HEK293 (cell line): ENCODE results near the gene CTSD.

Experiments
- IKZF3 ChIP-seq: fragments of 450-650 bp; IDR thresholded peaks from 2 replicates; pipeline ENCODE4 v1.5.0; 2018; ENCODE audit warnings: missing biosample characterization, mild to moderate bottlenecking, missing genetic modification characterization, moderate library complexity
- MYNN ChIP-seq: fragments of 450-650 bp; formaldehyde crosslinking; IDR thresholded peaks from 2 replicates; pipeline ENCODE4 v1.5.1; 2016; ENCODE audit warnings: missing biosample characterization, missing genetic modification characterization, borderline replicate concordance
- RBAK ChIP-seq: fragments of 450-650 bp; formaldehyde crosslinking; IDR thresholded peaks from 2 replicates; pipeline ENCODE4 v1.5.1; 2016; ENCODE audit warnings: missing biosample characterization, missing genetic modification characterization
- SETDB1 ChIP-seq: IDR thresholded peaks from one replicate; pipeline ENCODE4 v1.6.1; 2017; ENCODE audit warnings: mild to moderate bottlenecking, low read length, moderate library complexity, mixed read lengths; ENCODE audit not compliant: insufficient read length
- ZBTB21 ChIP-seq: fragments of 450-650 bp; formaldehyde crosslinking; IDR thresholded peaks from 2 replicates; pipeline ENCODE4 v1.5.1; 2017; ENCODE audit warnings: missing biosample characterization, missing genetic modification characterization
- ZNF10 ChIP-seq: fragments of 450-650 bp; formaldehyde crosslinking; IDR thresholded peaks from 2 replicates; pipeline ENCODE4 v1.5.1; 2017; ENCODE audit warnings: missing biosample characterization, missing genetic modification characterization
- ZNF140 ChIP-seq: fragments of 450-650 bp; formaldehyde crosslinking; IDR thresholded peaks from 2 replicates; pipeline ENCODE4 v1.5.1; 2016; ENCODE audit warnings: missing biosample characterization, missing genetic modification characterization
- ZNF19 ChIP-seq: fragments of 450-650 bp; formaldehyde crosslinking; IDR thresholded peaks from 2 replicates; pipeline ENCODE4; 2016; ENCODE audit warnings: missing biosample characterization, missing genetic modification characterization, low read depth
- ZNF391 ChIP-seq: fragments of 450-650 bp; formaldehyde crosslinking; IDR thresholded peaks from 2 replicates; pipeline ENCODE4 v1.5.1; 2016; ENCODE audit warnings: low read depth, missing biosample characterization, missing genetic modification characterization, borderline replicate concordance
- ZNF514 ChIP-seq: fragments of 450-650 bp; formaldehyde crosslinking; IDR thresholded peaks from 2 replicates; pipeline ENCODE4 v1.5.1; 2016; ENCODE audit warnings: missing biosample characterization, missing genetic modification characterization
- TF ChIP-seq, protein P1 (sequence below): fragments of 450-650 bp; formaldehyde crosslinking; IDR thresholded peaks from 2 replicates; pipeline ENCODE4 v1.5.1; 2016; ENCODE audit warnings: missing biosample characterization, missing genetic modification characterization
- TF ChIP-seq, protein P2 (sequence below): fragments of 450-650 bp; formaldehyde crosslinking; IDR thresholded peaks from 2 replicates; pipeline ENCODE4 v1.5.1; 2016; ENCODE audit warnings: missing biosample characterization, missing genetic modification characterization

DNA sequence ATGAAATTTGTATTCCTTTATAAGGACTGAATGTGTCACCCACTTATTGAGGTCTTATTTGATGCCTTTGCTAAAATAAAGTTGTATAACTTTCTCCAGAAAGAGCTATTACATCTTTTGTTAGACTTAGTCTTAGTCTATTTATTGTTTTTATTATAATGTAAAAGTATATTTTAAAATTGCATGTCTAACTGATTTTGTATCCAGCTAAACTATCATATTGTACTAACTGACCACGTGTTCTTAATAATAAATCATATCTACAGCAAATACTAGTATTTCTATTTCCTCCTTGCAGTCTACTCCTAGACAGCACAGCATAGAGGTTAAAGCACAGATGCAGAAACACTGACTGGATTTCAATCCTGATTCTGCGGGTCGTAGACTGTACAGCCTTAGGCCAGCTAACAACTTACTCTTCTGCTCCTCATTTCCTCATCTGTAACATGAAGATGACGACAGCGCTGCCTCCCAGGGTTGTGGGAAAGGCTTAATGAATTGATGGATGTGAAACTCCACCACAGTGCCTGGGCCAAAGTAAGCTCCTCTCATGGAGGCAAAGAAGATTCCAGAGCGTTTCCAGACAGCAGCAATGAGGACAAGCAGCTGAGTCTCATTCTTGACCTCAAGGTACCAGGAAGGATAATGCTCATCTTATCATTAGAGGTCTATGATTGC lies 26.5 kb downstream of the CTSD start:
- TF ChIP-seq ZNF140 (tag by site-specific recombination), result no peak
- TF ChIP-seq, protein P1, sequence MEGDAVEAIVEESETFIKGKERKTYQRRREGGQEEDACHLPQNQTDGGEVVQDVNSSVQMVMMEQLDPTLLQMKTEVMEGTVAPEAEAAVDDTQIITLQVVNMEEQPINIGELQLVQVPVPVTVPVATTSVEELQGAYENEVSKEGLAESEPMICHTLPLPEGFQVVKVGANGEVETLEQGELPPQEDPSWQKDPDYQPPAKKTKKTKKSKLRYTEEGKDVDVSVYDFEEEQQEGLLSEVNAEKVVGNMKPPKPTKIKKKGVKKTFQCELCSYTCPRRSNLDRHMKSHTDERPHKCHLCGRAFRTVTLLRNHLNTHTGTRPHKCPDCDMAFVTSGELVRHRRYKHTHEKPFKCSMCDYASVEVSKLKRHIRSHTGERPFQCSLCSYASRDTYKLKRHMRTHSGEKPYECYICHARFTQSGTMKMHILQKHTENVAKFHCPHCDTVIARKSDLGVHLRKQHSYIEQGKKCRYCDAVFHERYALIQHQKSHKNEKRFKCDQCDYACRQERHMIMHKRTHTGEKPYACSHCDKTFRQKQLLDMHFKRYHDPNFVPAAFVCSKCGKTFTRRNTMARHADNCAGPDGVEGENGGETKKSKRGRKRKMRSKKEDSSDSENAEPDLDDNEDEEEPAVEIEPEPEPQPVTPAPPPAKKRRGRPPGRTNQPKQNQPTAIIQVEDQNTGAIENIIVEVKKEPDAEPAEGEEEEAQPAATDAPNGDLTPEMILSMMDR, result no peak
- TF ChIP-seq SETDB1, result no peak
- no peak for TF ChIP-seq ZNF10
- TF ChIP-seq IKZF3, result no peak
- TF ChIP-seq ZNF514 (tag by site-specific recombination), result no peak
- TF ChIP-seq MYNN (tag by site-specific recombination), result no peak
- TF ChIP-seq ZNF391 (tag by site-specific recombination), result no peak
- TF ChIP-seq, protein P2, sequence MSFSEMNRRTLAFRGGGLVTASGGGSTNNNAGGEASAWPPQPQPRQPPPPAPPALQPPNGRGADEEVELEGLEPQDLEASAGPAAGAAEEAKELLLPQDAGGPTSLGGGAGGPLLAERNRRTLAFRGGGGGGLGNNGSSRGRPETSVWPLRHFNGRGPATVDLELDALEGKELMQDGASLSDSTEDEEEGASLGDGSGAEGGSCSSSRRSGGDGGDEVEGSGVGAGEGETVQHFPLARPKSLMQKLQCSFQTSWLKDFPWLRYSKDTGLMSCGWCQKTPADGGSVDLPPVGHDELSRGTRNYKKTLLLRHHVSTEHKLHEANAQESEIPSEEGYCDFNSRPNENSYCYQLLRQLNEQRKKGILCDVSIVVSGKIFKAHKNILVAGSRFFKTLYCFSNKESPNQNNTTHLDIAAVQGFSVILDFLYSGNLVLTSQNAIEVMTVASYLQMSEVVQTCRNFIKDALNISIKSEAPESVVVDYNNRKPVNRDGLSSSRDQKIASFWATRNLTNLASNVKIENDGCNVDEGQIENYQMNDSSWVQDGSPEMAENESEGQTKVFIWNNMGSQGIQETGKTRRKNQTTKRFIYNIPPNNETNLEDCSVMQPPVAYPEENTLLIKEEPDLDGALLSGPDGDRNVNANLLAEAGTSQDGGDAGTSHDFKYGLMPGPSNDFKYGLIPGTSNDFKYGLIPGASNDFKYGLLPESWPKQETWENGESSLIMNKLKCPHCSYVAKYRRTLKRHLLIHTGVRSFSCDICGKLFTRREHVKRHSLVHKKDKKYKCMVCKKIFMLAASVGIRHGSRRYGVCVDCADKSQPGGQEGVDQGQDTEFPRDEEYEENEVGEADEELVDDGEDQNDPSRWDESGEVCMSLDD (tag by site-specific recombination), result no peak
- no peak for TF ChIP-seq RBAK
- no peak for TF ChIP-seq ZBTB21 (tag by site-specific recombination)
- TF ChIP-seq ZNF19 (tag by site-specific recombination), result no peak
